ENCODE measurements around the gene KCNK1.

- TF ChIP-seq CTCF (IDR thresholded peaks at IDR 0.05) (no peak), POLR2AphosphoS5 (IDR thresholded peaks at IDR 0.05) (no peak)
These were observed 59.5 kb downstream of the KCNK1 start for GRCh38 chr1:233673261-233673946.
